Adrenal gland (tissue), 5 donors: Measurements from ENCODE around the gene MGST2.

Experiments
- CTCF ChIP-seq, 6 experiments: fragments of 450-650 bp in 4 of 6; fragments of 200-600 bp in 2 of 6; sonication (generic) in 1 of 6; IDR thresholded peaks; 1 replicate in 5 of 6; 2 replicates in 1 of 6; pipeline versions ENCODE4 v1.5.1 to v1.8.0; 2016 to 2021; ENCODE audit warnings: antibody characterized with exemption in 6 of 6, mild to moderate bottlenecking in 2 of 6, moderate library complexity in 1 of 6
- POLR2A ChIP-seq, 2 donors: fragments of 450-650 bp; IDR thresholded peaks; one replicate each; pipeline ENCODE4 v1.6.1; 2017; ENCODE audit warnings: antibody characterized with exemption in 2 of 2, mild to moderate bottlenecking in 2 of 2, moderate library complexity in 1 of 2
- donor health status: DM: no; HTN: no; CAD: no.

DNA sequence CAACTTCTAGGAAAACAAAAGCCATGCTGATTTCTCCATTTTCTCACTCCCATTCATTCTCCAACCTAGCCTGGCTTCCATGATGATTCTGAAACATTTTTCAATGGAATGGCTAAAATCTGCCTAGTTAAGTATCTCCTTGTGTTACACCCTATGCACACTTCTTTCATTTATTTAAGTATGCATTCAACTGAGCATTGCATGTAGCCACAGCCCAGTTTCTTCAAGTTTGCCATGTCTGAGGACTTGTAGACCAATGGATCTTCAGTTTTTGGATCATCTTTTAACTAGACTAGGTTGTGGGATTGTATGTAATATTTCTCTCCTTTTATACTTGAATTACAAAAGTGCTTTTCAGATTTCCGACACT is 35.5 kb upstream of the MGST2 start:
- TF ChIP-seq CTCF (IDR thresholded peaks at IDR 0.05) (no peak), POLR2A (IDR thresholded peaks at IDR 0.05) (no peak)
